HepG2 (cell line): ENCODE results near the gene CARMIL3. TPM values are rescaled to one million over a fixed set of nuclear protein-coding genes. Genes with fewer than 3 reads are reported as not detected.
A peak's percentile ranks its signal among the peaks of the same experiment; 100 is the strongest.

Source experiments
- CBFB ChIP-seq: sonication (generic); formaldehyde crosslinking; IDR thresholded peaks from 2 replicates; pipeline ENCODE4 v1.4.0; 2020; ENCODE audit warnings: missing genetic modification reagents
- ELF4 ChIP-seq: sonication (generic); formaldehyde crosslinking; IDR thresholded peaks from 2 replicates; pipeline ENCODE4 v1.5.0; 2020; ENCODE audit warnings: missing genetic modification reagents, mild to moderate bottlenecking, moderate library complexity, borderline replicate concordance
- MIER2 ChIP-seq: IDR thresholded peaks from 2 replicates; pipeline ENCODE4 v1.6.1; 2016; ENCODE audit warnings: missing biosample characterization, missing genetic modification reagents
- MXD4 ChIP-seq: IDR thresholded peaks from 2 replicates; pipeline ENCODE4 v1.6.1; 2016; ENCODE audit warnings: mild to moderate bottlenecking, missing biosample characterization, missing genetic modification reagents
- NFKB2 ChIP-seq: sonication (generic); formaldehyde crosslinking; IDR thresholded peaks from 2 replicates; pipeline ENCODE4 v1.4.0; 2020; ENCODE audit warnings: missing genetic modification reagents, borderline replicate concordance
- NFKBIZ ChIP-seq: IDR thresholded peaks from 2 replicates; pipeline ENCODE4 v1.6.1; 2018; ENCODE audit warnings: missing genetic modification reagents, missing compliant biosample characterization
- NFRKB ChIP-seq: fragments of 450-650 bp; IDR thresholded peaks from 2 replicates; pipeline ENCODE4 v1.6.1; 2017
- NR3C1 ChIP-seq: sonication (generic); formaldehyde crosslinking; IDR thresholded peaks from 2 replicates; pipeline ENCODE4 v1.4.0; 2020; ENCODE audit warnings: missing genetic modification reagents
- SIN3A ChIP-seq: IDR thresholded peaks from 2 replicates; pipeline ENCODE4 v1.6.1; 2011; ENCODE audit warnings: low read depth, mild to moderate bottlenecking, control low read depth, low read length, borderline replicate concordance
- SOX13 ChIP-seq, 3 experiments: fragments of 450-650 bp in 1 of 3; sonication (generic) in 1 of 3; formaldehyde crosslinking in 1 of 3; IDR thresholded peaks in 2 of 3; conservative IDR thresholded peaks in 1 of 3; 2 replicates each; pipeline versions ENCODE4 v1.5.0 to v1.6.1; 2016 to 2020; ENCODE audit warnings: antibody characterized with exemption in 1 of 3, mild to moderate bottlenecking in 1 of 3, missing compliant biosample characterization in 1 of 3, missing genetic modification reagents in 1 of 3, moderate library complexity in 1 of 3
- ZBTB40 ChIP-seq, 2 experiments: fragments of 450-650 bp in 1 of 2; sonication (generic) in 1 of 2; formaldehyde crosslinking in 1 of 2; IDR thresholded peaks; 2 replicates each; pipeline versions ENCODE4 v1.6.1 to v1.8.0; 2016 to 2022; ENCODE audit warnings: antibody characterized with exemption in 1 of 2, mild to moderate bottlenecking in 1 of 2, missing genetic modification reagents in 1 of 2
- ZMAT5 ChIP-seq: sonication (generic); formaldehyde crosslinking; IDR thresholded peaks from 2 replicates; pipeline ENCODE4 v1.5.0; 2020; ENCODE audit warnings: mild to moderate bottlenecking, low read depth, missing genetic modification reagents, borderline replicate concordance
- ZNF121 ChIP-seq: sonication (generic); formaldehyde crosslinking; IDR thresholded peaks from 2 replicates; pipeline ENCODE4 v1.5.0; 2020; ENCODE audit warnings: mild to moderate bottlenecking, missing genetic modification reagents
- ZNF264 ChIP-seq: sonication (generic); formaldehyde crosslinking; IDR thresholded peaks from 2 replicates; pipeline ENCODE4 v1.4.0; 2020; ENCODE audit warnings: missing genetic modification reagents
- ZNF296 ChIP-seq: sonication (generic); formaldehyde crosslinking; conservative IDR thresholded peaks from 2 replicates; pipeline ENCODE4 v1.5.0; 2020; ENCODE audit warnings: mild to moderate bottlenecking, missing genetic modification reagents
- ZNF44 ChIP-seq: sonication (generic); formaldehyde crosslinking; IDR thresholded peaks from 2 replicates; pipeline ENCODE4 v1.5.1; 2020; ENCODE audit warnings: mild to moderate bottlenecking, missing genetic modification reagents
- ZNF543 ChIP-seq: sonication (generic); formaldehyde crosslinking; IDR thresholded peaks from 2 replicates; pipeline ENCODE4 v1.4.0; 2020; ENCODE audit warnings: mild to moderate bottlenecking, missing genetic modification reagents
- ZNF713 ChIP-seq: sonication (generic); formaldehyde crosslinking; IDR thresholded peaks from 2 replicates; pipeline ENCODE4 v1.4.0; 2020; ENCODE audit warnings: mild to moderate bottlenecking, missing genetic modification reagents
- ZNF747 ChIP-seq: sonication (generic); formaldehyde crosslinking; IDR thresholded peaks from 2 replicates; pipeline ENCODE4 v1.8.1; 2023; ENCODE audit warnings: missing genetic modification reagents, mild to moderate bottlenecking, borderline replicate concordance
- ZNF83 ChIP-seq: sonication (generic); formaldehyde crosslinking; IDR thresholded peaks from 2 replicates; pipeline ENCODE4 v1.4.0; 2020; ENCODE audit warnings: missing genetic modification reagents, mild to moderate bottlenecking, borderline replicate concordance
- polyA plus RNA-seq, 8 experiments: library from polyadenylated mRNA; depleted of rRNA in 3 of 8; stranded (reverse) in 7 of 8; unstranded in 1 of 8; fragments of >200 nt; fragmentation: Illumina TruSeq in 4 of 8; extraction: Trizol in 4 of 8; gene quantifications; 2 replicates each; pipeline versions ENCODE4 v1.2.1 to v1.2.3, GENCODE V29; 2011 to 2016; ENCODE audit warnings: low read depth in 4 of 8, missing spikeins in 1 of 8, mixed read lengths in 1 of 8; ENCODE audit not compliant: insufficient read depth in 1 of 8
- total RNA-seq, 5 experiments: library from RNA; depleted of rRNA; stranded (reverse); fragments of >200 nt; fragmentation: Illumina TruSeq; extraction: Trizol; gene quantifications; 2 replicates each; pipeline ENCODE4 v1.2.3, GENCODE V29; 2016; ENCODE audit warnings: low read depth in 1 of 5

CARMIL3 gene
- total and polyA plus RNA-seq, 2 of the 13 experiments (the other 11 are each of a cell fraction or from before 2014, with no cell fraction given), result 0.27 to 0.55 TPM

GRCh38 chr14:24114532-24115421, 63.0 kb downstream of the CARMIL3 start, which contains the start of the genes DCAF11 and NRL (continued):
- no peak for TF ChIP-seq ZBTB40 (IDR thresholded peaks at IDR 0.05)
- TF ChIP-seq ZBTB40 (CRISPR knock-in tag; IDR thresholded peaks at IDR 0.05), result peak; percentile 87
- TF ChIP-seq ZNF121, result no peak
- peak; percentile 81; the same call in 1 of the 2 replicates for TF ChIP-seq MIER2 (CRISPR knock-in tag)
- peak; percentile 88 for TF ChIP-seq NFKBIZ (CRISPR knock-in tag)
- peak; percentile 90 for TF ChIP-seq NFKB2 (CRISPR knock-in tag)
- TF ChIP-seq ZMAT5 (CRISPR knock-in tag), result no peak
- TF ChIP-seq ZNF747, result peak; percentile 89; the same call in 1 of the 2 replicates
- TF ChIP-seq CBFB (CRISPR knock-in tag), result peak; percentile 99
- TF ChIP-seq ZNF44, result peak; percentile 99
- TF ChIP-seq ZNF713 (CRISPR knock-in tag), result no peak
- no peak; the same call in 1 of the 2 replicates for TF ChIP-seq ZNF543 (CRISPR knock-in tag)
- peak; percentile 99 for TF ChIP-seq MXD4
- no peak for TF ChIP-seq ZNF296 (CRISPR knock-in tag)
- TF ChIP-seq ELF4, result peak; percentile 93
- TF ChIP-seq SOX13 (IDR thresholded peaks at IDR 0.05), result no peak; the same call in 1 of the 2 replicates
- peak; percentile 4 to 78; a peak in 3 of 4 replicates for TF ChIP-seq SOX13 (CRISPR knock-in tag; conservative IDR thresholded peaks at IDR 0.05 in 1 of 2, IDR thresholded peaks at IDR 0.05 in 1 of 2)
- 0 out of 2 replicates have a peak, but pooled peaks have one; percentile 86 for TF ChIP-seq ZNF83
- TF ChIP-seq SIN3A, result peak; percentile 87
- TF ChIP-seq NR3C1 (CRISPR knock-in tag), result no peak
- peak; percentile 94 for TF ChIP-seq ZNF264 (CRISPR knock-in tag)
- TF ChIP-seq NFRKB, result no peak
